Measurements from ENCODE around the gene STARD4. TPM values are rescaled to one million over a fixed set of nuclear protein-coding genes. Genes with fewer than 3 reads are reported as not detected.

The STARD4 gene
- total and polyA plus RNA-seq, 2 of the 13 experiments (the other 11 are each of a cell fraction or from before 2014, with no cell fraction given) = 27.4 to 66.9 TPM

- no peaks in the 10 kb centered on the region for H3K9me3 ChIP-seq (ENCODE audit: low read length)
- no peak overlapping the region for H3K4me3 ChIP-seq (replicated peaks in 1 of 3; ENCODE audit: insufficient read depth in 1 of 3, low read depth in 2 of 3, low read length in 3 of 3)
- H4K20me1 ChIP-seq (ENCODE audit: insufficient read depth, low read length) = no peaks in the 10 kb centered on the region
- H3K79me2 ChIP-seq (ENCODE audit: insufficient read depth, low read length) = no peaks in the 10 kb centered on the region
- CTCF ChIA-PET (ENCODE audit: low intra/inter-chr PET ratio, low total read pairs) = no interaction called here
- FAIRE-seq (no peak), DNase-seq (ENCODE audit: low spot score) (no peak), ATAC-seq (no peak)
- BruUV-seq (replicated peaks) = no TSS peak
- H2AFZ ChIP-seq (ENCODE audit: low read length) = no peak overlapping the region
- no peak overlapping the region for H3K9ac ChIP-seq (ENCODE audit: insufficient read depth, low read depth, low read length)
- H3K36me3 ChIP-seq (replicated peaks in 1 of 2; ENCODE audit: control insufficient read depth in 1 of 2, insufficient read depth in 2 of 2, low read length in 2 of 2) = no peaks in the 10 kb centered on the region
- H3K4me1 ChIP-seq (ENCODE audit: insufficient read depth, low read length) = no peaks in the 10 kb centered on the region
- in situ Hi-C loops (cut with HindIII; ENCODE audit: extremely low pct_ligation_motif_present, low pct_unique_long_range_greater_than_20kb) (no loop called here), intact Hi-C loops (cut with micrococcal nuclease; ENCODE audit: unreplicated experiment) (no loop called here)
- no peak overlapping the region for H3K4me2 ChIP-seq (ENCODE audit: low read depth, low read length)
- H3K27ac ChIP-seq (ENCODE audit: extremely low read length, insufficient read depth, low read length) = no peak overlapping the region
- POLR2A ChIA-PET = no interaction called here
- WGBS (ENCODE audit: low lambda C conversion rate) = 18% methylated on average over 1 of the region's 1 CpG
- H3K27me3 ChIP-seq (ENCODE audit: control insufficient read depth in 1 of 2, insufficient read depth in 2 of 2, low read length in 2 of 2) = no peaks in the 10 kb centered on the region; a peak in 2 of 5 replicates
- TF ChIP-seq ZSCAN5A (CRISPR knock-in tag; IDR thresholded peaks at IDR 0.05; ENCODE audit: borderline replicate concordance) (no peak), NFAT5 (CRISPR knock-in tag; IDR thresholded peaks at IDR 0.05) (no peak), ETS1 (CRISPR knock-in tag; IDR thresholded peaks at IDR 0.05) (no peak), NFATC3 (CRISPR knock-in tag; IDR thresholded peaks at IDR 0.05) (no peak), ZNF503 (CRISPR knock-in tag; IDR thresholded peaks at IDR 0.05) (no peak), RCOR2 (CRISPR knock-in tag; IDR thresholded peaks at IDR 0.05) (no peak), ZBTB10 (CRISPR knock-in tag; IDR thresholded peaks at IDR 0.05; ENCODE audit: borderline replicate concordance) (no peak), ZBTB43 (CRISPR knock-in tag; conservative IDR thresholded peaks at IDR 0.05) (no peak), ZFP90 (CRISPR knock-in tag; IDR thresholded peaks at IDR 0.05; ENCODE audit: borderline replicate concordance) (no peak)
These were observed 32.7 kb upstream of the STARD4 start for GRCh38 chr5:111545031-111545430.
